A549 treated with AZD2906 at 1 μM for 4 hours (cell line): ENCODE data around the gene KYNU. TPM values are rescaled to one million over a fixed set of nuclear protein-coding genes. Genes with fewer than 3 reads are reported as not detected.

Experiments used
- total RNA-seq: library from RNA; stranded (reverse); fragments of 200-300 nt; extraction: Qiagen RNA extraction; gene quantifications from 5 replicates; pipeline ENCODE4 v1.2.3, GENCODE V29; 2022

KYNU gene
- 215 to 277 TPM (median 220 TPM) in 5 replicates for total RNA-seq

GRCh38 chr2:142877216-142877838 lies at the start of gene KYNU:
Gene KYNU (plus strand): TSS chr2:142877664. CDS start chr2:142885368, 7,704 bp downstream.

